Measurements from ENCODE around the gene CD59. TPM values are rescaled to one million over a fixed set of nuclear protein-coding genes. Genes with fewer than 3 reads are reported as not detected.

The CD59 gene
- total and polyA plus RNA-seq, 2 donors (not counting 3 experiments of a cell fraction or from before 2014, with no cell fraction given) = 992 to 1,084 TPM

DNA sequence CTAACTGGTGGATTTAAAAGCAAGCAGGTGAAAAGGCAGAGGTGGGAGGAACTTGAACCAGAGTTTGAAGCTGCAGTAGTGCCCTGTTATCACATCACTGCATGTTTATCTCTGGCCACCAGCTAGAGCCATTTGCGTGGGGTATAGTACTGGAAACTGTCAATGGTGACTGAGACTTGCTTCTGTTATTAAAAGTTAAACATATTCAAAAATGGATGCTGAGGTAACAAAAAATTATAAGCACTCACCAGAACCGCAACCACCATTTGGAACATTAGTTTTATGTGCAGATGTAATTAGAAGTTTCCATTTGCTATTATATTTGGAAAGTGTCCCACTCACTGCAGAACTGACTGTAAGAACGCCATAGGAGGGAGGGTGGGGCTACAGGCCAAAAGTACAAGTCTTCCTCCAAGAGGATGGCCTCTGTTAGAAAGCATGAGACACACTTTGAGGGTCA is 1.2 kb upstream of the CD59 start:
- Histone ChIP-seq H4K20me1 (replicated peaks; ENCODE audit: control insufficient read depth, extremely low read depth, insufficient read depth, low read length) (peaks cover 3% of the 10 kb centered on the region), H3K4me1 (ENCODE audit: control insufficient read depth, extremely low read depth, insufficient read depth, low read length) (peaks cover 33% of the 10 kb centered on the region), H3K36me3 (ENCODE audit: control insufficient read depth in 2 of 2, extremely low read depth in 1 of 2, insufficient read depth in 2 of 2, low read length in 2 of 2) (peaks cover 4% of the 10 kb centered on the region in 2 experiments), H3K27ac (ENCODE audit: insufficient read depth, low read depth, low read length) (peak overlapping the region; percentile 93), H3K4me2 (ENCODE audit: insufficient read depth, low read length) (peak overlapping the region; percentile 75), H3K4me3 (replicated peaks in 1 of 3; ENCODE audit: insufficient read depth in 1 of 3, low read depth in 1 of 3, low read length in 3 of 3) (peak overlapping the region in 1 of 3 experiments; percentile 49), H3K9me3 (replicated peaks; ENCODE audit: control insufficient read depth, insufficient read depth, low read length) (no peaks in the 10 kb centered on the region), H3K27me3 (ENCODE audit: control insufficient read depth in 2 of 2, insufficient read depth in 2 of 2, low read length in 2 of 2) (no peaks in the 10 kb centered on the region), H3K9ac (replicated peaks; ENCODE audit: extremely low read depth, insufficient read depth, low read length) (peak overlapping the region; percentile 99), H2AFZ (ENCODE audit: low read depth, low read length) (peak overlapping the region; percentile 63), H3K9me1 (replicated peaks; ENCODE audit: control insufficient read depth, extremely low read depth, insufficient read depth, low read length) (no peaks in the 10 kb centered on the region), H3K79me2 (ENCODE audit: control insufficient read depth, insufficient read depth, low read length) (peaks cover 45% of the 10 kb centered on the region)
- BruUV-seq (replicated peaks) = no TSS peak
- dilution Hi-C loops (cut with MboI; ENCODE audit: extremely low pct_ligation_motif_present, low sequenced_read_pairs) (no loop called here), intact Hi-C loops (cut with micrococcal nuclease) (loop anchor here (5.0 kb wide), 3 partner anchors 365 to 575 kb away; partner anchors contain the start of genes CSTF3 and HIPK3)
- ChIA-PET CTCF (interaction anchor here (0.5 to 4.6 kb wide), 9 partner anchors 9 to 362 kb away, joined by 3 to 32 read pairs (median 6); partner anchors contain the start of genes C11orf91 and KIAA1549L), POLR2A (interaction anchor here (0.7 to 1.6 kb wide), 4 partner anchors 9 to 47 kb away, joined by 3 to 8 read pairs (median 4); partner anchors contain the start of gene C11orf91)
- TF ChIP-seq MAX (IDR thresholded peaks at IDR 0.05; ENCODE audit: insufficient read depth, insufficient read length) = no peak
- TF ChIP-seq FOS (IDR thresholded peaks at IDR 0.05; ENCODE audit: borderline replicate concordance, insufficient read depth, low read length) = no peak
- TF ChIP-seq EZH2 (IDR thresholded peaks at IDR 0.05; ENCODE audit: borderline replicate concordance, low read depth, low read length, severe bottlenecking) = no peak
- TF ChIP-seq GATA2 (IDR thresholded peaks at IDR 0.05; ENCODE audit: insufficient read depth, insufficient read length, low read depth, low read length) = no peak
- TF ChIP-seq, protein P1, sequence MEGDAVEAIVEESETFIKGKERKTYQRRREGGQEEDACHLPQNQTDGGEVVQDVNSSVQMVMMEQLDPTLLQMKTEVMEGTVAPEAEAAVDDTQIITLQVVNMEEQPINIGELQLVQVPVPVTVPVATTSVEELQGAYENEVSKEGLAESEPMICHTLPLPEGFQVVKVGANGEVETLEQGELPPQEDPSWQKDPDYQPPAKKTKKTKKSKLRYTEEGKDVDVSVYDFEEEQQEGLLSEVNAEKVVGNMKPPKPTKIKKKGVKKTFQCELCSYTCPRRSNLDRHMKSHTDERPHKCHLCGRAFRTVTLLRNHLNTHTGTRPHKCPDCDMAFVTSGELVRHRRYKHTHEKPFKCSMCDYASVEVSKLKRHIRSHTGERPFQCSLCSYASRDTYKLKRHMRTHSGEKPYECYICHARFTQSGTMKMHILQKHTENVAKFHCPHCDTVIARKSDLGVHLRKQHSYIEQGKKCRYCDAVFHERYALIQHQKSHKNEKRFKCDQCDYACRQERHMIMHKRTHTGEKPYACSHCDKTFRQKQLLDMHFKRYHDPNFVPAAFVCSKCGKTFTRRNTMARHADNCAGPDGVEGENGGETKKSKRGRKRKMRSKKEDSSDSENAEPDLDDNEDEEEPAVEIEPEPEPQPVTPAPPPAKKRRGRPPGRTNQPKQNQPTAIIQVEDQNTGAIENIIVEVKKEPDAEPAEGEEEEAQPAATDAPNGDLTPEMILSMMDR (IDR thresholded peaks at IDR 0.05; ENCODE audit: extremely low read depth in 1 of 2, insufficient read depth in 1 of 2, low read depth in 1 of 2, low read length in 2 of 2) = no peak
- no peak for TF ChIP-seq POLR2AphosphoS5 (IDR thresholded peaks at IDR 0.05; ENCODE audit: insufficient read depth, low read depth, low read length)
- no peak for TF ChIP-seq JUN (IDR thresholded peaks at IDR 0.05; ENCODE audit: borderline replicate concordance, insufficient read depth, insufficient read length, low read depth)
- no peak for TF ChIP-seq POLR2A (IDR thresholded peaks at IDR 0.05; ENCODE audit: low read depth, low read length)
- TF ChIP-seq MYC (IDR thresholded peaks at IDR 0.05; ENCODE audit: low read depth, low read length) = no peak
- FAIRE-seq (no peak), DNase-seq (ENCODE audit: low read depth, low spot score) (peak; percentile 37)

Data from endothelial cell of umbilical vein (primary cell).